GM19025 (cell line): Measurements from ENCODE around the gene GLO1.
"Not testable (repeated sequence)": the region's sequence is repeated elsewhere in the genome, so short reads cannot be mapped to it uniquely, and the experiment has no call there.

Experiments
- ATAC-seq: cut with Tn5 transposase; IDR thresholded peaks from one replicate; pipeline ENCODE4 v1.9.1; 2021; ENCODE audit warnings: mild to moderate bottlenecking, low read depth, moderate library complexity; ENCODE audit not compliant: unreplicated experiment

Gene GLO1

DNA sequence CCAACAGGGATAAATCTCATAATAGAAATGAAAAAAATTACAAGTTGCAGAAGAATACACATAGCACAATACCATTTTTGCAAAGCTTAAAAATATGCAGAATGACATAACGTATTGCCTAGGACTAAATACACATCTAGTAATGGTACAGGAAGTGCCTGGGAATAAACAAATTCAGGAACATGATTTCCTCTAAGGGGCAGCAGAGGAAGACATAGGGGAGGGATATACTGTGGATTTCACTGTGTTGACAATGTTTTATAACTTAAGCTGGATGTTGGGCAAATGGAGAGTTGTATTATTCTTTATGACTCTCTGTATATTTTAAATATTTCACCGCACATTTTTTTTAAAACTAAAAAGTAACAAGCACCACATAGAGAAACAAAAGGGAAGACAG lies 5.6 kb upstream of the GLO1 start:
- ATAC-seq = no peak

DNA sequence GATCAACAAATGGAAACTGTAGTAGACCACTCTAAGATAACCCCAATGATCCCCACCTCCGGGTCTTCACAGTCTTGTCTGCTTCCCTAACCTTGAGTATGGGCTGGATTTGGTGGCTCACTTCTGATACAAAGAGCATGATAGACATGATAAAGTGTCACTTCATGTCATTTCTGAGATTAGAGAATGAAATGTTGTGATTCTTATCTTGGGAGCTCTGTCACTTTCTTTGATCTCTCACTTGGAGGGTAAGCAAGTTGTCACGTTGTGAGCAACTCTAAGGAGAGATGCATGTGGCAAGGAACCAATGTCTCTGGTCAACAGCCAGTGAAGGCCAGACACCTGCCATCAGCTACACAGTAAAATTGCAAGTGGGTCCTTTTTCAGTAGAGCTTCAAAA lies 3.0 kb upstream of the GLO1 start:
- no peak for ATAC-seq

DNA sequence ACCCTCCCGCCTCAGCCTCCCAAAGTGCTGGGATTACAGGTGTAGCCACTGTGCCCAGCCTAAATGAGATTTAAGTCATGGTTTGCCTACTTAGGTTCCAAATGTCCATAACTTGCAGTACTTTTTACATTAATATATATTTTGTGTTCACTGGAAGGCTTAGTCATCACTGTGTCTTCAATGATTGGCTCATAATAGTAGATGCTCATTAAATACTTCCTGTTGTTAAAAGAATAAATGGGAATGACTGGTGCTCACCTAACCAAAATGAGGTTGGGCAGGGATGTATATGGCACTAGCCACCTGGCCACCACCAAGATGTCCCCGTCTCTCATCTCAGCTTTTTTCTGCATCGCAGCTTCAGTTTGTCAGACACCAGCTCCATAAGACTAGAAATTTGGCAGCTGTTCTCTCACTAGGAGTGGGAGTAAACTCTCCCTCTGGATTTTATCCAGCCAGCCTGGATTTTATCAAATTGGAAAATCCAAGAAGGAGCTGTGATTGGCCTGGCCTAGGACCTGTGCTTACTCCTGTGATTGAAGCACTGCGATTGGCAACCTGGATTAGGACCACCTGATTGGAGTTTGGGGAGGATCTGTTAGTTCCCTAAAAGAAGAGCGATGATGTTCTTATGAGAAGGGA lies 1.1 kb upstream of the GLO1 start:
- no peak for ATAC-seq

DNA sequence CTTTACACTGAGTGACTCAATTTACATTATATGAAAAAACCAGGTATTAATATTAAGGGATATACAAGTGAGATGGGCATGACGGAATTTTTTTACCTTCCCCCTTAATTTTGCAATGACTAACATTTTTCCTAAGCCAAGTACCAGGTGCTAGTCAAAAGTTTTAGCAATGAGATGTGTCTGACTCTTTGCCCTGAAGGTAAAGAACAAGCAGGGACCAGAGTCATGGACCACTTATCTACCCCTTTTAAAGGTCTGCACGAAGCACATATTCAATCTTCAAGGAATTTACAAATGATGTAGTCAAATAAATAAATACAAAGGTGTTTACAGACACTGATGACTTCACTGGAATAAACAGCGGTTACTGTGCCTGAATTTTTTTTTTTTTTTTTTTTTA lies 1.4 kb downstream of the GLO1 start:
- no peak for ATAC-seq

DNA sequence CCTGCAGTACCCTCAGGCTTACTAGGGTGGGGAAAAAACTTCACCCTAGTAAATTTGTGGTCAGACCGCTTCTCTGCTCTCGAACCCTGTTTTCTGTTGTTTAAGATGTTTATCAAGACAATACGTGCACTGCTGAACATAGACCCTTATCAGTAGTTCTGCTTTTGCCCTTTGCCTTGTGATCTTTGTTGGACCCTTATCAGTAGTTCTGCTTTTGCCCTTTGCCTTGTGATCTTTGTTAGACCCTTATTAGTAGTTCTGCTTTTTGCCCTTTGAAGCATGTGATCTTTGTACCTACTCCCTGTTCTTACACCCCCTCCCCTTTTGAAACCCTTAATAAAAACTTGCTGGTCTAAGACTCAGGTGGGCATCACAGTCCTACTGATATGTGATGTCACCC lies 3.2 kb downstream of the GLO1 start:
- not testable (repeated sequence) for ATAC-seq

DNA sequence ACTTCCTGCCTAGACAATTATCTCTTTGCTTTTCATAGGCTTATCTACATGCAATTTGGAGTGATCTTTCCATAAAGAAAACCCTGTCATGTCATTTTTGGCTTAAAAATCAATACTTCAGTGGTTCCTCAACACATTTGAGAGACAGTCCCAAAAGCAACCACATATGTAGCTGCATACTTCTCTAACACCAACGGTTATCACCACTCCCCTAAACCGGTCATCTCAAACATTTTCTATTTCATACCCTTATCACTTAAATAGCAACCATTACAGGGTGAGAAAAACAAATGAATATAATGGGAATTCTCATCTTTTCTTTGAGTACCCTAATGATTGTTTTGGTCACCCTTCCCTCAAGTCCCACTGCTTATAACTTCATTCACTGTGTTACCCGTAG lies 5.1 kb downstream of the GLO1 start:
- no peak for ATAC-seq

DNA sequence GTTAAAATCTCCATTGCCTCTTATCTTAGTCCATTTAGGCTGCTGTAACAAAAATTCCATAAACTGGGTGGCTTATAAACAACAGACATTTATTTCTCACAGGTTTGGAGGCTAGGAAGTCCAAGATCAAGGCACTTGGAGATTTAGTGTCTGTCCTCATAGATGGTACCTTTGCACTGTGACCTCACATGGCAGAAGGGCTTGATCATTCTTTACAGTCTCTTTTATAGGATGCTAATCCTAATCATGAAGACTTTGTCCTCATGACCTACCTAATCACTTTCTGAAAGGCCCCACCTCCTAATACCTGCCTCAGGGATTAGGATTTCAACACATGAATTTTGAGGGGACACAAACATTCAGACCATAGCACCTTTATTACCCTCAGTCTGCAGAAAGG lies 6.6 kb downstream of the GLO1 start:
- no peak for ATAC-seq

DNA sequence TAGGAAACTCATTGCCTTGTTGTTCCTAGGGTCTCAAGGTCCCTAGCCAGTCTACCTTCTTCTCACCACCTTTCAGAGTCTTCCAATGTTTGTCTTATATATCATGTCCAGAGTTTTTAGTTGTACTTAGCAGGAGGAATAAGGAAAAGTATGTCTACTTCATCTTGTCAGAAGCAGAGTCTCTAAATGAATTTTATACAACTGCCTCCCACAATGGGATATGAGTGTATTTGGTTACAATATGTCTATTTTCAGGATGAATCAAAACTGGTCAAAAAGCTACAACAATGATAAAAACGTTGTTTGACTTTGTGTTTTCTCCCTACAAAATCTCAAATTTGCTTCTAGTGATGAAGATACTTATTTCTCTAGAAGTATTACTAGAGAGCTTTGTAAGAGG lies 7.0 kb downstream of the GLO1 start:
- ATAC-seq = no peak

DNA sequence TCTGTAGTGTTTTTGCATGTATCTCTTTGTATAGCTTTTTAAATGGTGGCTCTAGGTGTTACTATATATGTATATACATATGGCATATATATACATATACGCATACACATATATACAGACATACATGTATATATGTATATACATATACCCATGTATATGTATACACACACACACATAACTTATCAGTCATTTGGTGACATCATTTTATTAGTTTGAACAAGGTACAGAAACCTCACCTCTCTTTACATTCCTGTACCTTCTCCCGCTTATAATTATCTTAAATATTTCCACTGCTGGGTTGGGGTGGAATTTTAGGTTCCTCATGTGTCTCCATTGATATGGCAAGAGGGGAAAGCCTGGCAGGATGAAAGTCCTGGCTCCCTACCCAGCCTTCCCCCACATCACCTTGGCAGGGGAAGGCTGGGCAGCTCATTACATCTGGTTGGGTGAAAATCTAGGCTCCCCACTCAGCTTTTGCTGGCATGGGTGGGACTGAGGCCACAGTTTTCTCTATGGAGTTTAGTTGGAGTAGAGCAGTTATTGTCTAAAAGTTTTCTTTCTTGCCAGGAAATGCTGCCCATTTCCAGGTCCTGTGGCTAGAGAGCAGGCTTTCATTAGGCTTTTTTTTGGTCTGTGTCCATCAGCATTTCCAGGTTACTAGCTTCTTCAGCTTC lies 7.6 kb downstream of the GLO1 start:
- no peak for ATAC-seq

DNA sequence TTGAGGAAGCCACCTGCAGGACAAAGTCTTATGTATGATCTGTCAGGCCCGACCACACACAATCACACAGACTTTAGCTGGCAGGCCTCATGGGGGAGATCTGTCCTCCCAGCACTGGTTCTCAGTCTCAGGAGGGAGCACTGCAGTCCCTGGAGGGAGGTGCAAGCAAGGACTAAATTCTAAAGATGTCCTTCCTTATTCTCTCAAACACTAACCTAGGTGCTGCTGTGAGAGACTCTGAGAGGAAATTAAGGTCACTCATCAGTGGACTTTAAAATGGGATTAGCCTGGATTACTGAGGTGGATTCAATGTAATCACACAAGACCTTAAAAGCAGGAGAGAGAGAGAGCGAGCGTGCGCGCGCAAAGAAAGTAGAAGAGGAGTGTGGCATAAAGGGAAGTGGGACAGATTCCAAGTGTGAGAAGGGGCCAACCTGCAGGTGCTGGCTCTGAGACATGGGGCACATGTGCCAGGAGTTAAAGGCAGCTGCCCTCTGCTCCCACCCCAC lies 14.3 kb downstream of the GLO1 start:
- ATAC-seq = no peak

DNA sequence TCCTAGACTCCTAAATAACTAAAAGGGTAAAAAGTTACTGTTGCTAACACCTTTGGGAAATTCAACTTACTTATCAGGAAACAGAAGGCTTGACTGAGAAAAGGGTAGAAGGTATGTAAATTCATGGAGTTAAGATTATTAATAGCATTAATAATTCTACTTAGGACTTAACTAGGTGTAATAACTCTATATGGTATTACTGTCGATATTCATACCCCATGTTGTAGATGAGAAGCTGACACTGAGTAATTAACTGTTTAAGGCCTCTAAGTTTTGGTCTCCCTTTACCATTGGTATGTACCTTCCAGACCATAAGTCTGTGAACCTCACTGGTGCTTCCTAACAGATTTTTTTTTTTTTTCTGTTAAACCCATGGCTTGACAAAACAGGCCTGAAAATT lies 15.4 kb downstream of the GLO1 start:
- ATAC-seq = no peak

DNA sequence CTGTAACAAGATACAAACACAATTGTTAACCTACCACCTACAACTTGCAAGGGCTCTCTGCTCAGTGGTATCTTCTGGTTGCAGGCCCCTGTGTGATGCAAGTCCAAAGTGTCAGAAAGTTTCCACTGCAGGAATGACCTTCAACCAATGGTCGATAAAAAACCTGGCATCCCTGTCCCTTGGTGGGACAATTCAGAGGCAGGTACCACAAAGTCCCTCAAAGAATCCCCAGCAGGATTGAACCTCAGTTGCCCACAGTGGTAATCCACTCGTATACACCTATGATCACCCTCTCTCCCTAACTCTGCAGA lies 15.9 kb downstream of the GLO1 start:
- no peak for ATAC-seq

DNA sequence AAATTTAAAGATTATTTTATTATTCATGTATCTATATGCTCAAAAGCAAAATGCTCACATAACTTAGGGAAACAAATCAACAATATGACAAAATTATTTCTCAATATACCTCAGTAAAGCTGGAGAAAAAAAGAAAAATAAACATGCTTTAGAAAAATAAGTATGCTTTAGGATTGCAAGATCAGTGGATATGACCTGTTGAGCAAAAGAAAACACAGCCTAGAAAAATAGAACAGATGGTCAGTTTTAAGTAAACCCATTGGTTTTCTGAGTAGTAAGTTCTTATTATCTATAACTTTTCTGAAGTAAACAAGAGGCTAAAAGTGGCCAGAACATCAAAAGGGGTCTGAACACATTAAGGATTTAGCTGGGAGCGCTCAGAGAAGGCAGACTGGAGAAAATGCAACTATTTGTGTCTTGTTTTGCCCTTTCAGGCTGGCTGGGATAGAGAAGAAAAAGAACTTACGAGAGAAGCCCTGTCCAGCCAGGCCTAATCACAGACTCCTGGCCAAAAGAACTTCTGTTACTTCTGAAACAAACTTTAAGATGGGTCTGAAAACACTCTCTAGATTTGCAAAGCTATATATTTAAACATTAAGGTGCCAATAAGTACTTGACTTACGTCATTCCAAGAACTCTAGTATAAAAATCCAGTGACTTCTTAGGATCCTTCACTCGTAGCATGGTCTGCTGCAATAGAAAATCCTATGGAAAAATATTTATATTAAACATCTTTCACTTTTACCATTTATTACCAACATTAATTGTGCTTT lies 16.5 kb downstream of the GLO1 start:
- ATAC-seq = no peak

DNA sequence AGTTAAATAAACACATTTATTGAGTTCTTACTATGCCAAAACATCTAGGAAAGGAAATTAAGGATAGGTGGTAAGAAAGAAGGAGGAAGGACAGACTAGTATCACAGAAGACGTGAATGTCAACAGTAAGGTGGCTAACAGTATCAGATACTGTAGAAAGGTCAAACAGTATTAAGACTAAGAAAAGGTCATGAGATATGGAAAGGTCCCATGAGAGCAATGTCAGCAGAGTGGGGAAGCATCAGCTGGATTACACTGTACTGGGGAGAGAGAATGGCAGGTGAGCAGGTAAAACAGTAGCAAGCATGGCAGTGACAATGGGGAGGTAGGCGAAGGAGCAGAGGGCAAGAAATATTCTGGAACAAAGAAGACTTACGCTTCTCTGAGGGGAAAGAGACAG lies 18.0 kb downstream of the GLO1 start:
- ATAC-seq = no peak

DNA sequence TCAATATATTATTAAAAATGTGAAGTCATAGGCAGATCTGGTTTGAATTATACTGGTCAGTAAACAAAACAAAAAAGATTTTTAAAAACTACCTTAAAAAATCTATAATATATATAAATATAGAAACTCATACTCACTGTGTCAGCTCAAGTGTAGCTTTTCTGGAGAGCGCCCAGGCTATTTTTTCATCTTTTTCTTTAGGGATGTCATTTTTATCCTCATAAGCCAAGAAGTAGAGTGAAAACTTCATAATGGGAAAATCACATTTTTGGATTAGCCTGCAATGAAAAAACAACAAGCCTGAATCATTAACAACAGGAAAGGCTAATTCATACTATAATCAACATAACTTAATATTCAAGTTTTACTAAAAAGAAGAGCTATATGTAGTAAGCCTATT lies 18.7 kb downstream of the GLO1 start:
- no peak for ATAC-seq

DNA sequence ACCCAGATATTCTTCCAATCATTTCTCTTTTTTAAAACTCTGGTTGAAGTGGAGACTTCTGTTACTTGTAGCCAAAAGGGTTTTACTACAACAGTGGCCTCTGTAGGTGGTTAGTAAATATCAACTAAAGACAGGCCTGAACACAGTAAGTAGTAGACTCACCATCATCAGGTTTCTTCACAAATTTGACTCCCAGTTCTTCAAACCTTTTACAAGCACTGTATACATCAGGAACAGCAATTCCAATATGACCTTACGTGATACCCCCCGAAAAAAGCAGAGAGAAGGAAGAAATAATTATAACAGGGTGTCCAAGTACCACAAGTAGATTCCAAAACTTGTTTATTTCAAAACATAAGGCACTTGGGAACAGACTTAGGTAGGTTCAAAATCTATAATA lies 21.1 kb downstream of the GLO1 start:
- no peak for ATAC-seq

DNA sequence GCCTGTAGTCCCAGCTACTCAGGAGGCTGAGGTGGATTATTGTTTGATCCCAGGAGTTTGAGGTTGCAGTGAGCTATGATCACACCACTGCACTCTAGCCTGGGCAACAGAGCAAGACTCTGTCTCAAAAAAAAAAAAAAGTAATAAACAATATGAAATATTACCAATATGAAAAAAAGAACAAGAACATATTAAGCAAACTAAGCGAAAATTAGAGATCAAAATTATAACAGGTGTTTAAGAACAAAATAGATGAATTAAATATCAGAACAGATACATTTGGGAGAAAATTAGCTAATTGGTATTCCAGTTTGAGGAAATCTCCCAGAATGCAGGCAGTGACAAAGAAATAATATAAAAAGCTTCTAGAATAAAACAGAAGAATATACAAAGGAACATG lies 23.3 kb downstream of the GLO1 start:
- ATAC-seq = no peak

DNA sequence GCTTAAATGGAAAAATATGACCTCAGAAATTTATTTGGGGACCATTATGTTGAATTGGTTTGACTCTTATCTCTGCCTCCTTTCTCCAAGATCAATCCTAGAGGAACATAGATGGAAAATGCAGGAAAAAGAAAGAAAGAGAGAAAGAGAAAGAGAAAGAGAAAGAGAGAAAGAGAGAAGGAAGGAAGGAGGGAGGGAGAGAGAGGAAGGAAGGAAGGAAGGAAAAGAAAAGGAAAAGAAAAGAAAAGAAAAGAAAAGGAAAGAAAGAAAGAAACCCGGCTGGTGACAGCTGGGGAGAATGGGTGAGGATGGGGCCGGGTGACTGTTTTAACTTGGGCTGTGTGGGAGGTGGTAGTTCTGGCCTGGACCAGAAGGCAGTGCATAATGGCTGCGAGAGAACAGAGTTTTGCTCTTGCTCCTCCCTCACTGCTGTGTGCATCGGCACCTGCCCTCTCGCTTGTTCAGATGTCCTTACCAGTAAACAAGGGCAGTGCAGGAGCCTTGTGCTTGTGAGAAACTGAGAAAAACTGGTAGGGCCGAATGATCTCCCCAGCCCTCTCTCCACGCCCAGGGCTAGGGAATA lies 24.7 kb downstream of the GLO1 start:
- ATAC-seq = no peak

DNA sequence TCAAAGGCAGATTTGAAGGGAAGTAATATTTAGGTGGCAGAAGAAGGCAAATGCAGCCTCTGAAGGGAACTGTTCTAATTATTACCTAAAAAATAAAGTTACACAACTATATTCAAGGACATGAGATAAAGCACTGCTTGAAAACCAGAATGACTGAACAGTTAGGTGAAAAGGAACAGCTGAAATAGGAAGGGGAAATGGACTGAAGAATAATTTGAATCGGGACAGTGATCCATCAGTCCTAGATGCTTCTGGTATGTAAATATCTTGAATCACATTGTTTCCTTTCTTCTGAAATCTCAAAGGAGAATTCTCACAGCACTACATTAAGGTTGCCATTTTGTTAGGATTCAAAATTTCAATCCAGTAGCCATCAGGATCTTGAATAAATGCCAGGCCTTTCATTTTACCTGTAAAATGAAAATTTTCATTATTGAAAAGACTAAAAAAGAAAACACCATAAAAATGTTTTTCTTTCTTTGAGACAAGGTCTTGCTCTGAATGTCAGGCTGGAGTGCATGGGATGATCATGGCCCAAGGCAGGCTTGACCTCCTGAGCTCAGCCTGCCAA lies 25.9 kb downstream of the GLO1 start:
- ATAC-seq = no peak

DNA sequence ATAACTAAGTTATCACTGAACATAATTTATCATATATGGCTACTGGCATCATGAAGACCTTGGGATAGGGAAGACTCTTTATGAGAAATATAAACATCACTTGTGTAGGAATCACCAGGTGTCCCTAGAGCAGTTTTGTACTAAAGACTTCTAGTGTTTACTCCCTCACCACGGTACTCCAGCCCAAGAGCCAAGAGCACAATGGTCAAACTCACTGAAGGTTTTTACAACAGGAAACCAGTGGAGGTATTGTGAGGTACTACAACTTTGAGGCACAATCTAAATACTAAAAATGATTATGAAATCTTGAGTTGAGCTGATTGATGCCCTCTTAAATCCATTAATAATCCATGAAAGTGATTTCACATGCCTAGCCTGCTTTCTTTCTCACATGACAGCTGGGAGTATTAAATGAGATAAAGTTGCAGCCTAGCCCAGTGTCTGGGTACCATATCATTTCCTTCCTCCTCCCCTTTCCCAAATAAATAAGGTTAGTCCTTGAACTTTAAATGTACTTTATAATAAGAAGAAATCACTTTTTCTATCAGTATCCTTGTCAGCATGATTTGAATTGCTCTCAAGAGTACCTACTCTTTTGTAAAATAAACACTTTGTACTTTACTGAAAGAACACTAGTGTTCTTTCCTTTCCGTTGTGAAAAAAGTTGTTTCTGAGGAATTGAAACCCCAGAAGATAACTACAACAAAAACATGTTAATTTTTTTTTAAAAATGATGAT lies 26.5 kb downstream of the GLO1 start:
- no peak for ATAC-seq
